AG04449 (cell line): ENCODE measurements around the gene UBE4B.

Experiments
- CTCF ChIA-PET: fragments of 350-600 bp; formaldehyde crosslinking; extraction: SDS; loops from one replicate; lab custom pipeline; 2021; ENCODE audit warnings: antibody characterized with exemption; lab: Yijun Ruan, JAX
- POLR2A ChIA-PET: fragments of 400-600, 350-600 bp; formaldehyde crosslinking; extraction: SDS; loops from one replicate; lab custom pipeline; 2020; ENCODE audit warnings: antibody characterized with exemption, inconsistent platforms; lab: Yijun Ruan, JAX
- DNase-seq: peaks from one replicate; pipeline ENCODE4 v3.0.0-alpha.2; 2010; ENCODE audit warnings: low read depth, low spot score
- H3K4me3 ChIP-seq: 2 replicates; pipeline ENCODE4 v1.5.1; 2011; ENCODE audit warnings: low read depth, mild to moderate bottlenecking, control low read depth, low read length
- CTCF ChIP-seq: IDR thresholded peaks from one replicate; pipeline ENCODE4 v1.5.1; 2011; ENCODE audit warnings: mild to moderate bottlenecking, moderate library complexity, low read length, control low read depth, inconsistent platforms; ENCODE audit not compliant: insufficient read depth; ENCODE audit errors: missing control alignments

The UBE4B gene

GRCh38 chr1:10048601-10049000 is 15.8 kb downstream of the UBE4B start:
- ChIA-PET CTCF (interaction anchor here (1.2 to 1.5 kb wide), 2 partner anchors 14 to 15 kb away, joined by 3 to 10 read pairs; partner anchors contain the start of gene UBE4B), POLR2A (no interaction called here)
- no peak for TF ChIP-seq CTCF
- DNase-seq, result no peak
- H3K4me3 ChIP-seq, result no peak overlapping the region

DNA sequence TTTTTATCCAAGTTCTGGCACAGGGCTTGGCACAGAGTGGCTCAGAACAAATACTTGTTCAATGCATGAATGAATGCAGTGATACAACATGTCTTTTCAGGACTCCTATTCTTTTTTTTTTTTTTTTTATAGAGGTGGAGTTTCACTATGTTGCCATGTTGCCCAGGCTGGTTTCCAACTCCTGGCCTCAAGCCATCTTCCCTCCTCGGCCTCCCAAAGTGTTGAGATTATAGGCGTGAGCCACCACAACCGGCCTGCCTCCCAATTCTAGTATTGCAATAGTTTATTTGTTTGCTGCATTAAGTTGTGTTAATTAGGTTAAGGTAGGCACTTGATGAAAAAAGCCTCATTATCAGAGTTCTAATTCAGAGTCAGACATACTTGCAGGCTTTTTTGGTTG is 17.9 kb downstream of the UBE4B start:
- TF ChIP-seq CTCF, result no peak
- ChIA-PET POLR2A (no interaction called here), CTCF (no interaction called here)
- no peak overlapping the region for H3K4me3 ChIP-seq
- no peak for DNase-seq

DNA sequence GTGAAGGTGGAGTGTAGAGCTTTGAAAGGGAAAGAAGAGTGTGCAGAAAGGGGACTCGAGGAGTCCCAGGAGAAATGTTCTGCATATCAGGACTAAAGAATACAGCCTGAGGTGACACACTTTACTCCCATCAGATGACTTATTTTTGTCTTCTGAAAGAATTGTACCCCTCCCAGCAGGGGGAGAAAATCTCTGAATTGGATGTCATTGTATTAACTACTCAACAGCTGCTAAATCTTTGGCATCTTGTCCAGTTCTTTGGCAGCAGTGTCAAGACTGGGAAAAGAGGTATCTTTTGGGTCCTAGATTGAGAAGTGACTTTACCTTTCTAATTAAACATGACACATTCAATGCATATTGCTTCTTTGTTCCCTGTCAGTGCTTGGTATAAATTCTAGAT is 18.9 kb downstream of the UBE4B start:
- H3K4me3 ChIP-seq, result no peak overlapping the region
- no peak for TF ChIP-seq CTCF
- ChIA-PET CTCF (no interaction called here), POLR2A (no interaction called here)
- no peak for DNase-seq

- H3K4me3 ChIP-seq, result no peak overlapping the region
- no peak for DNase-seq
- no peak for TF ChIP-seq CTCF
- ChIA-PET POLR2A (no interaction called here), CTCF (interaction anchor here (0.6 kb wide), 1 partner anchor 158 kb away, joined by 3 read pairs; the partner anchor contains the start of gene KIF1B)
Measured at GRCh38 chr1:10052347-10052746, 19.6 kb downstream of the UBE4B start.

GRCh38 chr1:10054465-10054864 is 21.7 kb downstream of the UBE4B start:
- no peak for TF ChIP-seq CTCF
- DNase-seq, result no peak
- H3K4me3 ChIP-seq, result no peak overlapping the region
- ChIA-PET POLR2A (no interaction called here), CTCF (no interaction called here)

DNA sequence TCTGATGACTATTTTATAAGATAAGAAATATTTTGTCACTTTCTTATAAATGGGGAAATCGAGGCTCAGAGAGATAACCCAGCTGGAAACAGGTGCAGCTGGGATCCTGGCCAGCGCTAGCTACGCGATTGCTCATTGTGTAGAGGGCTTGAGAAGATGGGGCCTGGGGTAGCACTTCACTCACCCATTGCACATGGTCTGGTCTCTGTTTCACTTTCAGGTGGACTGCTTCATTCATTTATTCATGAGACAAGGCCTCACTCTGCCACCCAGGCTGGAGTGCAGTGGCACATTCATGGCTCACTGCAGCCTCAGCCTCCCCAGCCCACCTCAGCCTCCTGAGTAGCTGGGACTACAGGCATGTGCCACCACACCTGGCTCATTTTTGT is 23.8 kb downstream of the UBE4B start:
- H3K4me3 ChIP-seq, result no peak overlapping the region
- TF ChIP-seq CTCF, result no peak
- CTCF ChIA-PET, result interaction anchor here (0.8 to 1.1 kb wide), 2 partner anchors 22 to 24 kb away, joined by 3 read pairs; partner anchors contain the start of gene UBE4B
- DNase-seq, result no peak
- POLR2A ChIA-PET, result no interaction called here
